ENCODE data around the gene FAM222B. TPM values are rescaled to one million over a fixed set of nuclear protein-coding genes. Genes with fewer than 3 reads are reported as not detected.

Gene FAM222B
- total and polyA plus RNA-seq, 2 of the 4 experiments (the other 2 are of a cell fraction) = 2.5 to 10.8 TPM

DNA sequence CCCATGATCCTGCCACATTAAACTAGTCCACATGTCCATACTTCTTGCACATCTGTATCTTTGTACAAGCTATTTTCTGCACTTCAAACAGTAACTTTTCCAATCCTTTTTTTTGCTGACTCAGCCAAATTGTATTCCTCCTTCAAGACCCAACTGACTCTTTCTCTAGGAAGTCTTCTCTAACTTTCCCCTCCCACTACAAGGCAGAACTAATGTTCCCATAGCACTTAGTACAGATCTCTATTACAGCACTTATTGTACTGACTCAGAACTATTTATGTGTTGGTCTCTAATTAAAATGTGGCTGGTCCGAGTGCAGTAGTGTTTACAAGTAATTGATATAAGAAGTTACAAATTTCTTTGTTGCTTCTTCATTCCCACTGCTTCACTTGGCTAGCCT lies 8.2 kb downstream of the FAM222B start:
- Histone ChIP-seq H3K27ac (ENCODE audit: insufficient read depth, low read length) (no peak overlapping the region), H2AFZ (replicated peaks; ENCODE audit: low read length, poor library complexity) (no peak overlapping the region), H3K36me3 (ENCODE audit: control insufficient read depth, insufficient read depth, low read length) (peaks cover 1% of the 10 kb centered on the region; the same call in 1 of the 2 replicates), H3K9me1 (ENCODE audit: insufficient read depth, low read length) (no peaks in the 10 kb centered on the region), H3K56ac (ENCODE audit: extremely low read depth, insufficient read depth, low read length) (no peak overlapping the region), H4K5ac (ENCODE audit: low read depth, low read length) (no peak overlapping the region), H3K9me3 (ENCODE audit: control insufficient read depth, insufficient read depth, low read length) (no peaks in the 10 kb centered on the region), H2AK5ac (ENCODE audit: low read depth, low read length) (no peak overlapping the region), H3K79me1 (ENCODE audit: low read depth in 1 of 2, low read length in 2 of 2) (peaks cover 26 to 54% of the 10 kb centered on the region in 2 experiments), H3K9ac (ENCODE audit: low read depth, low read length) (no peak overlapping the region), H4K91ac (ENCODE audit: insufficient read depth, low read depth, low read length) (no peak overlapping the region), H2BK15ac (ENCODE audit: low read depth, low read length) (no peak overlapping the region), H3K4me3 (ENCODE audit: insufficient read depth, low read depth, low read length) (no peak overlapping the region), H3K4me2 (ENCODE audit: low read depth, low read length) (no peak overlapping the region), H4K8ac (ENCODE audit: low read depth in 2 of 2, low read length in 2 of 2) (no peak overlapping the region), H3K18ac (ENCODE audit: low read depth, low read length) (no peak overlapping the region), H2BK20ac (ENCODE audit: low read depth, low read length) (no peak overlapping the region), H2BK120ac (ENCODE audit: low read depth, low read length) (no peak overlapping the region), H3K4me1 (ENCODE audit: control insufficient read depth, insufficient read depth, low read length) (no peaks in the 10 kb centered on the region), H3K23ac (ENCODE audit: low read depth, low read length) (no peak overlapping the region), H4K20me1 (ENCODE audit: insufficient read depth, low read length) (peaks cover 11% of the 10 kb centered on the region), H2BK5ac (ENCODE audit: low read depth, low read length, poor library complexity, severe bottlenecking) (no peak overlapping the region), H3K14ac (replicated peaks; ENCODE audit: low read depth, low read length) (no peak overlapping the region), H2AK9ac (replicated peaks; ENCODE audit: low read depth, low read length, poor library complexity) (no peak overlapping the region), H3K27me3 (ENCODE audit: control insufficient read depth, insufficient read depth, low read length) (no peaks in the 10 kb centered on the region), H3K4ac (ENCODE audit: low read depth, low read length) (no peak overlapping the region)
- no CpG with 5 or more reads among the region's 1 CpG for whole genome bisulfite sequencing, 2 experiments (ENCODE audit: extremely low coverage in 2 of 2, insufficient read length in 1 of 2)
- ATAC-seq (ENCODE audit: low read depth) = no peak
- intact Hi-C loops (cut with micrococcal nuclease) = no loop called here
- no TSS peak for BruUV-seq (replicated peaks)
- DNase-seq = no peak
- in situ Hi-C loops (cut with MboI; ENCODE audit: low sequenced_read_pairs) = no loop called here
- ChIA-PET CTCF (no interaction called here), POLR2A (ENCODE audit: unreplicated experiment) (no interaction called here)
- TF ChIP-seq MAFK (IDR thresholded peaks at IDR 0.05; ENCODE audit: low read depth, low read length) = peak; percentile 100
- no peak for TF ChIP-seq FOS (IDR thresholded peaks at IDR 0.05; ENCODE audit: low read depth, low read length)
- dilution Hi-C loops (cut with HindIII; ENCODE audit: low sequenced_read_pairs, unreplicated experiment) = no loop called here

Data from IMR-90 (cell line).